GM18861 (cell line): Measurements from ENCODE around the gene SNPH.

ENCODE experiments used
- ATAC-seq: cut with Tn5 transposase; IDR thresholded peaks from one replicate; pipeline ENCODE4 v1.9.1; 2021; ENCODE audit not compliant: unreplicated experiment

Gene SNPH

DNA sequence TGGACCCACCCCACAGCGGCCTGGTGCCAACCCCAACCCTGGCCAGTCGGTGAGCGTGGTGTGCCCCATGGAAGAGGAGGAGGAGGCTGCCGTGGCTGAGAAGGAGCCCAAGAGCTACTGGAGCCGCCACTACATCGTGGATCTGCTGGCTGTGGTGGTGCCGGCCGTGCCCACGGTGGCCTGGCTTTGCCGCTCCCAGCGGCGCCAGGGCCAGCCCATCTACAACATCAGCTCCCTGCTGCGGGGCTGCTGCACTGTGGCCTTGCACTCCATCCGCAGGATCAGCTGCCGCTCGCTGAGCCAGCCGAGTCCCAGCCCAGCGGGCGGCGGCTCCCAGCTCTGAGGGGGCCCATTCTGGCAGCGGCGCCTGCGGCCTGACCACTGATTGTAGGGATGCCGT lies 39.6 kb downstream of the SNPH start:
- no peak for ATAC-seq

DNA sequence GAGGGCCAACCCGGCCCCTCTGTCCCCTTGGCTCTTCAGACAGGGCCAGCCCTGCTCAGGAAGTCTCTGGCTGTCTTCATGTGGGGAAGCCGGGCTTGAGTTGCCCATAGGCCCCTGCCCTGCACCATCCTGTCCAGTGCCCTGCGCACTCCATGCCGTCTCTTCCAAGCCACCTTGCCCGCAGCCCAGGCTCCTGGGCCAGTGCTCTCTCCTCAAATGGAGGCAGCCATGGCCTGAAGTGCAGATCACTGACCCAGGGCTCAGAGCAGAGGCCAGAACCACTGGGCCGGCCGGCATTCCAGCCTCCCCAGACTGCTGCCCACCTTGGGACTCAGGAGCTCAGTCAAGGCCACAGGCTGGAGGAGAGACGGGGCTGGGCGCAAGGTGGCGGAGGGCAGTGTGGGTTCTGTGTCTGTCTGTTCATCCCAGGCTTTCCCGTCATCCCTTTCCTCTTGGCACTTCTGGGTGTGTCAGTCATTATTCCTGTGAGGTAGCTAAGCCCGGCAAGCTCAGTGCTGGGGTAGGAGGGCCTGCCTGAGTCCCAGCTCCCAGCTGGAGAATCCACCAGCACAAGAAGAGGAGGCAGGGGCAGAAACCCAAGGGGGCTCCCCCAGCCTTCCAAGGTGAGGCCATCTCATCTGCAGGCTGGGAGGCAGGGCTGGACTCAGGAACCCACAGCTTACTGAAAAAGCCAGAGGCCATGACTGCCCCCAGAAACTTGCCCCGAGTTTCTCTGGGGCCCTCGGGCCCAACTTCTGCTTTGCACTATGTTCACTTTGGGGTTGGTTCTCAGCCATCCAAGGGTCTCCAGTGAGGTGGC lies 40.4 kb downstream of the SNPH start:
- ATAC-seq, result no peak

DNA sequence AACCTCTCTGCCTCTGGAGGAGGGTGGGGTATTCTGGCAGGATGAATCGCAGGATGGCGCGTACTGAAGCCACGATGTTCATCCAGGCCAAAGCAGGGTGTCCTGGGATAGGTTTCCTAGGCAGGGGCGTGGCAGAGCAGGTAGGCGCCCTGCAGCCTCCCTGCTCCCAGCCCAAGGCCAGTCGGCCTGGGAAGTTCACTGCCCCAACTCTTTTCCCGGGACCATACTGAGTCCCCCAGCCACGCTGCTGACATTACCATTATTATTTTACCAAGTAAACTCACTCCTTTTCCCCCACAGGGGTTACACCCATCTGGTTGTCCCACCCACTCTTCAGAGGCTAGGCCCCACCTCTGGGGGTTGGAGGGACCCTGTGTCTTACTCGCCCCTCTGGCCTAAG lies 41.1 kb downstream of the SNPH start:
- ATAC-seq, result no peak

DNA sequence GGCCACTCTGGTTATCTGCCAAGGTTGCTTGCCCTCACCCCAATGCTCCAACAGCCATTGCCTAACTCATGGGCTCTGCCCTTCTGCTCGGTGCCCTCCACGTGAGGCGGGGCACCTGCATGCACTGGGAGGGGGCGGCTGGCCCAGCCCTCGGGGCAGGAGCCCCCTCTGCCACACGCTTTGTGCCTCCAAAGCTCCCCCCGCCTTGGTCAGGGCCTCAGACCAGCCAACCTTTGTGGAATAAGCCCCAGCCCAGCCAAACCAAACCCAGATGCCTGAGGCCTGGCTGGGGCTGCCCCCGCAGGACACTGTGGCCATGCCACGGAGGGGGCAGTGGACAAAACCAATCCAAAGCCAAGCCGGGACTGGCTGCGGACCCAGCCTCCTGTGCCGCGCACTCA lies 41.5 kb downstream of the SNPH start:
- no peak for ATAC-seq

DNA sequence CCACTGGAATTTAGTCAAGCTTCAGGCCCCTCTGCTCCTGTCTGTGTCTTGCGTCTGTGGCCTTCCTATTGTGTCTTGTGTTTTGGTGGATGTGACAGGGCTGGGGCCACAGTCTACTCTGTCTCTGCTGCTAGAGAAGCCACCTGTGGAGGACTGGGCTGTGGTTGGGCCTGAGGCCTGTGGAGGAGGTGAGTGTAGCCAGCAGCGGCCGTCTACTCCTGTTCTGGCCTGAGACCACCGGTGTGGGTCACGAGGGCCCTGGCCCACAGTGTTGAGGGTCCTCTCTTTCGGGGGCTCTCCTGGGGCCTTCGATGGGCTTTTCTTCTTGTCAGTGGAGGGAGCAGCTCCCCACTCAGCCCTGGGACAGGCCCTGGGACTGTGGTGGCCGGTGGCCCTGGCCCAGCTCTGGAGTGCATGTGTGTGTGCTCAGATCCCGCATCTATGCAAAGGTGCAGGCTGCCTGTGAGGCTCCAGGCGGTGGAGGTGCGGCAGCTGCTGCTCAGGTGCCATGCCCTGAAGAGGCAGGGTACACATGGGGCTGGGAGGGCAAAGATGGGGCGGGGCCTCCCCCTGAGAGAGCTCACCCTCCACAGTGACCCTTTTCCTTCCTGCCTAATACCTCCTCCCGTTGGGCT lies 42.1 kb downstream of the SNPH start:
- ATAC-seq, result no peak

DNA sequence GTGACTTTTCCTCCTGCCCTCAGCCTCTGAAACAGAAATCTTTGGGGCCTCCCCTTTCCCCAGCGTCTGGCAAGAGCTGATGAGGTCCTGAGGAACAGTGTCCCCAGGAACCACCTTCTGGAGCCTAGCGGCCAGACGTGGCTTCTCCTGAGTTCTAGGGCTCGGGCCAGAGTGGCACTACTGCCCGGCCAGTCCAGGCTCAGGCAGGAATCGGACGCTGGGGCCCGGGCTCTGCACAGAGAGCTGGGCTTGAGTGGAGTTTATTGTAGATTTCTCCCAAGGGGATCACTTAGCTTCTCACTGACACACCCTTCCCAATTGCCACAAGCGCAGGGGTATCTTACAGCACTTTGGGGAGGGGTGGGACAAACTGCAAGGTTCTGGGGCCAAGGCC lies 42.6 kb downstream of the SNPH start:
- no peak for ATAC-seq

DNA sequence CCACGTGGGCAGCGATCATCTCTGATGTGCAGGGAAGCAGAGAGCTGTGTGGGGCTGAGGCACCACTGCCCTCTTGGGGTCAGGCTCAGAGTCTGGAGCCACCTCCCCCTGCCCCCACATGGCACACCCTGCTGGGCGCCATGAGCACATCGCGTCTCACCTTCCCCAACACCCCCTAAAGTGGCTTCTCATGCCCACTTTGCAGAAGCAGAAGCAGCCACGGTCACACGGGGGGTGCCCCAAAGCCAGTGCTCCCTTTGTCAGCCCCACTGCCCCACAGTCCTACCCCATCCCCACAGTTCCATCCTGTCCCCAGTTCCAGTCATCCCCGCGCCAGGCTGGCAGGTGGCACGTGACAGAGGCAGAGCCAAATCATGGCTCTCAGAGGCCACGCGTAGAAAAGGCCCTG lies 43.3 kb downstream of the SNPH start:
- no peak for ATAC-seq

DNA sequence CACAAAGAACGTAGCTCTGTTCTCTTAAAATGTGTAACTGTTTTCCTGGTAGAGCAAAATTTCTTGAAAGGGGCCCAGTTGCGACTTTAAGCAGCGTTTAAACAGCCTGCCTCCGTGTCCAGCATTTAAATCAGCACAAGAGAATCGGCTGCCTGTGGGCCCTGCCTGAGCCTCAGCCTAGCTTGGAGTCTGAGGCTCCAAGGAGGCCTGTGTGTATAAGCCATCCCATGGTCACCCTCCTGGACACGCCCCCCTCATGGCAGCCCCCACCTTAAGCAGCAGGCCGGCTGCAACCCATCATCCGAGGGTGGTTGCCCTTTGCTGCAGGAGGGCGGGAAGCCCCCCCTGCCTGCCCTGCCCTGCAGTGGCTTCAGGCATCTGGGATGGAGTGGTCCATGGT lies 44.0 kb downstream of the SNPH start:
- no peak for ATAC-seq

DNA sequence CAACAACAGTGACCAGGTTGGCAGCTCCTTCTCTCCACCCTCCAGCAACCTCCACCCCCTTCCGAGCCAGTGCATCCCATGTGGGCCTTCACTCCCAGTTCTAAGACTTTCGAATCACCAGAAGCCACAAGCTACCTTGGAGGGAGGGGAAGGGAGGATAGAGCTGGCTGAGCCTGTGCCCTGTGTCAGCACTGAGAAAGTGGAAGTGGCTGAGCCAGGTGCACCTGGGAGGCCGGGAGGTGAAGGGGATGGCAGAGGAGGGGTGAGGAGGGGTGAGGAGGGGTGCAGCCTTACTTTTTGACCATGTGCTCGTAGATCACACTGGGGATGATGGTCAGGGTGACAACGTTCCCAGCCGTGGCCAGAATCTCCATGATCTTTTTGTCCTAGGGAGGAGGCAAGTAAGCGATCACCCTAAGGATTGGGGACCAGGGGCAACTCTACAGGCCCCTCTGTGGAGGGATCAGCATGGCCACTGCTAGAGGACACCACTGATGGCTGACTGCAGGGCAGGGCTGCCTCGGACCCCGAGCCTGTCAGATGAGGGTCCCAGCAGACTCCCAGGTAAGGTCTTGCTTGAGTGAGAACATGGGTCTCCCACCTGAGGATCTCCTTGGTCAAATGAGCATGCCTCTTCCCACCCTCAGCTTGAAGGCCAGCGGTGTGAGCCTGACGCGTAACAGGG lies 44.6 kb downstream of the SNPH start:
- no peak for ATAC-seq

DNA sequence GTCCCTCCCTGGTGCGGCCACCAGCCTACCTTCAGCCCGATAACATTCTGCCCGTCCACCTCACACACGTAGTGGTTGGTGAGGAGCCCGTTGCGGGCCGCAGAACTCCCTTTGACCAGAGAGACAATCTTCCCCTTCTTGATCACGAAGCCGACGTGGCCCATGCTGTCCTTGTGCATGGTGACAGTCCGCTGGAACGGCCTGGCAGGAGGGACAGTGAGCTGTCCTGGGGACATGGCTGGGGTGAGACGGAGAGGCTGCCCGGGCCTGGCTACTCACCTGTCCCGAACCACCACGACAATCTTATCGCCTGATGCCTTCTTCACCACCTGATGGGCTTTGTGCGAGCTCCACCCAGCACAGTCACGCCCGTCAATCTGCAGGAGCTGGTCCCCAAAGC lies 46.2 kb downstream of the SNPH start:
- ATAC-seq, result no peak

DNA sequence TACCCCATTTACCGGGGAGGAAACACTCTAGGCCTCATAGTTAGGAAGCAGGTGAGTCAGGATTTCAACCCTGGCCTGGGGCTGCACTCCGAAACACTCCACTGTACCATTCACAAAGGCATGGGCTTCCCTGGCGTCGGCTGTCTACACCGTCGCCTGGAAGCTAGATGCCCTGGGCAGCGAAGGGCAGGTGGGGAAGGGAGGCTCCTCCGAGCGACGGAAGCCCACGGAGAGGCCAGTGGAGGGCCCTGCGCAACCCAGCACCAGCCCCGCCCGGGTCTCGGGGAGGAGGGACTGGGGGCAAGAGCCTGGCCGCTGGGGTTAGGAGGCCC lies 46.8 kb downstream of the SNPH start:
- no peak for ATAC-seq

DNA sequence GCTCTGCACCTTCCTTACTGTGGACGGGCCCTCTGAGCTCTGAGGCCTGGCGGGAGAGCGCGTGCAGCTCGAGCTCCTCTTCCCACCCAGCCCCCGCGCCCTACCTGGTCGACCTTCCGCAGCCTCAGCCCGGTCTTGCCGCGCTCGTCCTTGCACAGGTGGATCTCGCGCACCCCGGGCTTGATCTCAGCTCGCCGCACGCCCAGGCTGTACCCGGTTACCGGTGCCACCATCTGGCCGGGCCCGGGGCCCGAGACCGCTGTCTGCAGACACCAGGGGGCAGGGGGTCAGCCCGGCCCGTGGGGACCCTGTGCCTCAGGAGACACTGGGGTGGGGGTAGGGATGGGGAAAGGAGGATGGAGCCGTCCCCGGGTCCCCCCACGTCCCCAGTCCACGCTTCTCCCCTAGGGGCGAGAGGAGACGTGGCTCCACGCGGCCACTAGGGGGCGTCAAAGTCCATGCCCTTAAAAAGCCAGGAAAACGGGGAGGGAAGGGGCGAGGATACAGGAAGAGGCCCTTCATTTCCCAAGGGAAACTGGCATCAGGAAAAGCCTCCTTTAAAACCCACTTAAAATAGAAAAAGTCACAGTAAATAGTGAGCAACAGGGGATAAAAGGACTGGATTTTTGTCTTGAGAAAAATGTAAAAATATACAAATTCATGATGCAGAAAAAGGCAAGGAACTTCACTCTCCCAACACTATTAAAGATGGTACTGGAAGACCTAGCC lies 47.3 kb downstream of the SNPH start:
- no peak for ATAC-seq

DNA sequence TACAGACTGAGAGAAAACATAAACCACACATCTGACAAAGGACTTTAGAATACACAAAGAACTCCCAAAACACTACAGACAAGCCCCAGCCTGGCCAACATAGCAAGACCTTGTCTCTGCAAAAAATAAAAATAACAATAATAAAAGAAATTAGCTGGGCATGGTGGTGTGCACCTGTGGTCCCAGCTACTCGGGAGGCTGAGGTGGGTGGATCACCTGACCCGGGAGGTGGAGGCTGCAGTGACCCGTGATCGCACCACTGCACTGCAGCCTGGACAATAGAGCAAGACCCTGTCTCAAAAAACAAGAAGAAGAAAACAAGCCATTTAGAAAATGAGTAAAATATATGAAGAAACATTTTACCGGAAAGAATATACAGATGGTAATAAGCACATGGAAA lies 49.7 kb downstream of the SNPH start:
- no peak for ATAC-seq

DNA sequence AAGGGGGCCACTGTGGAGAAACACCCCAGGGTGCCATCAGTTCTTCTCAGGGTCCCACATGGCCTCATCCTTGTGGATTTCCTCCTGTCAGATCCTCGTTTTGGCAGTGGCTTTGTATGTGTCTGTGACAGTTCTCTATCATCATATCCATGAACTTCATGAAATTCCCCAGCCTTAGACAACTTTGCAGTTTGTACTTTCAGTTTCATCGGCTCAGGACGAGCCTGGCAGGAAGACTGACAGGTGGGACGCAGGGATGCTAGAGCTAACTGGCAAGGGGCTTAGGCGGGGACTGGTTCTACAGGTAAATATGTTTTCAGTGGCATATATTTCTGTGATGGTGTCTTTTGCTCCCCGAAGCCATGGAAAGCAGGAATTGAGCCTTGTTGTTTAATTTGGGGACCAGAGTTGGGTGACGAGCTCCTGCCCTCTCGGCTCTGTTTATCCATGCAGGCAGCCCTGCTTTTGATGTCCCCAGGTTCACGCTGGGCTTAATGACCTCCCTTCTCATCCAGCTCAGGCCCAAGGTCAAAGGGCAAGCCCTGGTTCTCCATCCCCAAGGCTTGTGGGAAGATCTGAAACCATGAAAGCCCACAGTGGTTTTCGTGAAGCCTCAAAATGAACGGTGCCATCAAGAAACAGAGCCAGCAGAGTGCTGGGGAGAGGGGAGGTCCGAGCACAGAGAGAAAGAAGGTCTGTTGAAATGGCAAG lies 51.6 kb downstream of the SNPH start:
- no peak for ATAC-seq

DNA sequence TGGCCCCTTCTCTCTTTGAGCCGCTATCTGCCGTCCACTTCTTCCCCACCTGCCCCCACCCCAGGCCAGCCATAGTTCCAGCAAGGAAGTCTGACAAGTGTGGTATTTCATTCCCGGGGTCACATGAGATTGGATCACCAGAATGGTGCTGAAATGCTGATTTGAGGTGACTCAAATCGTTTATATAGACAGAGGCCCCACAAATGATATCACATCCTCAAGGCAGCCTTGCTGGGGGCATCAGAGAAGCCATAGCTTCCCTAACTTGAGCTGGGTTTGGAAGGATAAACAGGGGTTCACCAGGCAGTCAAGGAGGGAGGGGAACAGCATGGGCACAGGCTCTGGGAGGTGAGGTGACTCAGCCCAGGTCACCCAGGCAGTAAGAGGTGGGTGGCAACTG lies 53.0 kb downstream of the SNPH start:
- ATAC-seq, result no peak

DNA sequence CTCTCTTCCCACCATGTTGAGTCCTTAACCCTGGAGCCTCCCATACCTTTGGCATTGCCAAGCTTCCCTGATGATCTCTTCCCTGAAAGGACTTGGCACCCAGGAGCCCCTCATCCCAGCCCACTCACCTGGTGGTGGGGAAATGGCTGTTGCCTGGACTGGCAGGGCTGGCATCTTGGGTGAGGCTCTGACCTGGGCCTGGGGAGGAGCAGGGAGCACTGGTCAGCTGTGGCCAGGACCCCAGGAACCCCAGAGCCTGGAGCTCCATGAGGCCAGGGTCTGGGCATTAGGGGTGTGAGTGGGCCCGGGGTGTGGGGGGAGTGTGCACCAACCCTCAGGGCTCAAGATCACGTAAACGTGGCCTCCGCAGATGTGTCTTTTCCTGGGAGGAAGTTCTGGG lies 53.4 kb downstream of the SNPH start:
- ATAC-seq, result no peak

DNA sequence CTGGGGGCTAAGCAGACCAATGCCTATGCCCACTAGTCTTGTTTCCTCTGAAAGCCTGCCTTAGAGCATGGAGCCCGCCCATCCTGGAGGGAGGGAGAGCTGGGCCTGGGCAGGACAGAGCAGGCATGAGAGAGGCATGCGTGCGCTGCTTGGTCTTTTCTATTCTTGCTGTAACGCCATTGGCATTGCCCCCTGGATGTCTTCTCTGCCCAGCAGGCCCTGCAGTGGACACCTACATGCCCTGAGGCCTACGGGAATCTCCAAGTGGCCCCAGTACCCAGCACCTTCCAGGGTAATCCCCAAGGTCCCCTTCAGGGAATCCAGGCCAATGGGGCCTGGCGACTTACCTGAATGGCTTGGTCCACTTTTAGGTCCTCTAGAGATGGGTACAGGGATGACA lies 53.9 kb downstream of the SNPH start:
- no peak for ATAC-seq

DNA sequence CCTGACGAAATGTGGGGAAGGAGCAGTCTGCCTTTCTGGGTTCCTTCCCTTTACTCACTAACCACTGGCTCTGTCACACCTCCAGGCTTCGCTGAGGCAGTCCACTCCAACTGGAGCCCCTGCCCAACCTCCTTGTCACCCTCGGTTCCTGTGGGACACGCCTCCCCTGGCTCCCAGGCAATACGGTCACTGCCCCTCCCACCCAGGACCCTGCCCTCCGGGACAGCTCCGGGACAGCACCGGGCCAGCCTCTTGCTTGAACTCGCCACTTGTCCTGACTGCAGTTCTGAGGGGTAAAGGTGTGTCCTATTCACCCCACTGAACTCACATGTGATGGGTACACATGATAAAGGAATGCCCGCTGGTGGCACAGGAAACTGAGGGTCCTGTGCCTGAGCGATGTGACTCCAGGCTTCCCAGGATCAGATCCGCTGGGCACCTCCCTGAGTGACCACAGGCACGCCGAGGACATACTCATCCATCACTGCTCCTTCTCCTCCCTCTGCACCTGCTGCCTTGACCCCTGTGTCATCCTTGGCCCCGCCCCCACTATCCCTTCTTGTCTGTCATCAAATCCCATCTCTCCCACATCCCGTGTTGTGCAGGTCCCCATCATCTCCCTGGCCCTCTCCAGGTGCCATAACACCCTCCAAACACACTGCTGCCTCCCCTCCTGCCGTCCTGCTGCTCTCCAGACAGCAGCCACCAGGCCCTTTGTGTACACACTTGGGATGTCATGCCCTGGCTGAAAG lies 55.0 kb downstream of the SNPH start:
- no peak for ATAC-seq

DNA sequence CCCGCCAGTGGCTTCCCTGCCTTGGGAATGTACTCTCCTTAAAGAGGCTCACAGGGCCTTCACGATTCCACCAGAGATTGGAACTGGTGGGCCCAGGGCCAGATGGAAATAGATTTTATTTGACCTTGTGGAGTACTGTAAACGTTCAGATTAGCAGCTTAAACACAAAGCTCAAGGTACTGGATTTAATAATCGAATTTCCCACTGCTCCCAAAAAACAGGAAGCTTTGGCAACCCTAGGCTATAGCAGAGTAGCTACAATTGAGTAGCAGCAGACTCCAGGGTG lies 55.5 kb downstream of the SNPH start:
- no peak for ATAC-seq

DNA sequence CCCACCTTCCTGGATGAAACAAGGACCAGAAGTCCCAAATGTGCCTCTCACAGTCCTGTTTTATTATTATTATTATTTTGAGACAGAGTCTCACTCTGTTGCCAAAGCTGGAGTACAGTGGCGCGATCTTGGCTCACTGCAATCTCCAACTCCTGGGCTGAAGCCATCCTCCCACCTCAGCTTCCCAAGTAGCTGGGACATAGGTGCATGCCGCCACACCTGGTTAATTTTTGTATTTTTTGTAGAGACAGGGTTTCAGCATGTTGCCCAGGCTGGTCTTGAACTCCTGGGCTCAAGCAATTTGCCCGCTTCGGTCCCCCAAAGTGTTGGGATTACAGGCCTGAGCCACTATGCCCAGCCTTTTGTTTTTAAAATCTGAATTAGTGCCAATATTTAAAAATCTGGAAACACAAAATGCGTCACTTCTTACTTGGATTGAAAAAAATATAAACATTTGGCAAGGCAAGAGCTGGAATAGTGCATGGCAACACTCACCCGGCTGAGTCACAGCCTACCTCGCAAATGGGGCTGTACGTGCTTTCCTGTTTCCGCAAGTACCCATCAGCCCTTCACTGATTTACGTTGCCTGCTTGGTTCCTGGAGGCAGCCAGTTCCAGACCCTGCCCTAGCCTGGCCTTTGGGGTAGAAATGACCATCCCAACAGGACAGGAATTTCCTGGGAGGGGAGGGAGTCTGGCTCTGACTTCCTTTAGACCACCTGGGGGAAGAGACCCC lies 56.6 kb downstream of the SNPH start:
- ATAC-seq, result no peak
